Measurements from ENCODE around the gene NEURL2.

NEURL2 gene

DNA sequence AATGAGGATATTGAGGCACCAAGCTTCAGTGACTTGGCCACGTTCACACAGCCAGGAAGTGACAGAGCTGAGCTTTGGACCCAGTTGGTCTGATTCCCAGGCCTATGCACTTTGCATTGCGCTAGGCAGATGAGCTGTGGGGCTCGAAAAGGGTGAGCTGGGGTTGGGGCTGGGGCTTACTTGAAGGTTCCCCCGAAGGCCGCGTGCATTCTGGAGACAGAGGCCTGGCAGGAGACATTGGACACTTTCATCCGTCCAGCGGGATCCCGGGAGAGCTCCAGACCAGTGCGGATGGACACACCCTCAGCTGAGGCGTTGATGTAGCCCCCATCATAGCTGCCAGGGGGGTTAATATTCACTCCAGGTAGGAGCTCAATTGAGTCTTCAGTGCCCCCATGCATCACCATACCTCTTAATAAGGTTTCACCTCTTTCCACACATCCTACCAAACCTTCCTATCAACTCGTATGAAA is 18.4 kb upstream of the NEURL2 start:
- CTCF ChIA-PET: interaction anchor here (0.8 to 2.9 kb wide), 8 partner anchors 9 to 104 kb away, joined by 3 to 7 read pairs (median 4); partner anchors contain the start of genes CTSA, NEURL2 and ZSWIM1
- POLR2A ChIA-PET: interaction anchor here (0.7 kb wide), 1 partner anchor 10 kb away, joined by 4 read pairs; no protein-coding TSS in a partner anchor
- no peak for DNase-seq (ENCODE audit: extremely low spot score)
- TF ChIP-seq, protein P1, sequence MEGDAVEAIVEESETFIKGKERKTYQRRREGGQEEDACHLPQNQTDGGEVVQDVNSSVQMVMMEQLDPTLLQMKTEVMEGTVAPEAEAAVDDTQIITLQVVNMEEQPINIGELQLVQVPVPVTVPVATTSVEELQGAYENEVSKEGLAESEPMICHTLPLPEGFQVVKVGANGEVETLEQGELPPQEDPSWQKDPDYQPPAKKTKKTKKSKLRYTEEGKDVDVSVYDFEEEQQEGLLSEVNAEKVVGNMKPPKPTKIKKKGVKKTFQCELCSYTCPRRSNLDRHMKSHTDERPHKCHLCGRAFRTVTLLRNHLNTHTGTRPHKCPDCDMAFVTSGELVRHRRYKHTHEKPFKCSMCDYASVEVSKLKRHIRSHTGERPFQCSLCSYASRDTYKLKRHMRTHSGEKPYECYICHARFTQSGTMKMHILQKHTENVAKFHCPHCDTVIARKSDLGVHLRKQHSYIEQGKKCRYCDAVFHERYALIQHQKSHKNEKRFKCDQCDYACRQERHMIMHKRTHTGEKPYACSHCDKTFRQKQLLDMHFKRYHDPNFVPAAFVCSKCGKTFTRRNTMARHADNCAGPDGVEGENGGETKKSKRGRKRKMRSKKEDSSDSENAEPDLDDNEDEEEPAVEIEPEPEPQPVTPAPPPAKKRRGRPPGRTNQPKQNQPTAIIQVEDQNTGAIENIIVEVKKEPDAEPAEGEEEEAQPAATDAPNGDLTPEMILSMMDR (IDR thresholded peaks at IDR 0.05; ENCODE audit: control extremely low read depth, extremely low read depth, low read depth, missing control alignments): no peak

DNA sequence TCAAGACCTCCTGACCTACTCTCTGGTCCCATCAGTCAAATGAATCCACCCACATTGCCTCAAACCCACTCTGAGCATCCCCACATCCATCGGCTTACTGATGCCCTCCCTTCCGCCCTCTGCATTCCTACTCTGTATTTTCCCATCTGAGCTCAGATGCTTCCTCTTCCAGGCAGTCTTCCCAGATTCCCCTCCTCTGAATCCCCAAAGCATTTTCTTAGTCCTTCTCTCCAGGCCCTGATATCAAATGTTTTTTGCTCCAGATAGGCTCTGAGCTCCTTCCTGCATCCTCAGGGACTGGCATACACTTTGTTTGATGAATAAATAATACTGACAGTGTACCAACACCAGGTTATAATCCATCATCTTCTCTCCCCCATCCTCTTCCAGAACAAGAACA is 17.1 kb upstream of the NEURL2 start:
- no peak for DNase-seq (ENCODE audit: extremely low spot score)
- POLR2A ChIA-PET: no interaction called here
- CTCF ChIA-PET: interaction anchor here (0.9 to 1.7 kb wide), 3 partner anchors 9 to 27 kb away, joined by 3 read pairs; partner anchors contain the start of gene ZSWIM1
- TF ChIP-seq, protein P1 (IDR thresholded peaks at IDR 0.05; ENCODE audit: control extremely low read depth, extremely low read depth, low read depth, missing control alignments): no peak

DNA sequence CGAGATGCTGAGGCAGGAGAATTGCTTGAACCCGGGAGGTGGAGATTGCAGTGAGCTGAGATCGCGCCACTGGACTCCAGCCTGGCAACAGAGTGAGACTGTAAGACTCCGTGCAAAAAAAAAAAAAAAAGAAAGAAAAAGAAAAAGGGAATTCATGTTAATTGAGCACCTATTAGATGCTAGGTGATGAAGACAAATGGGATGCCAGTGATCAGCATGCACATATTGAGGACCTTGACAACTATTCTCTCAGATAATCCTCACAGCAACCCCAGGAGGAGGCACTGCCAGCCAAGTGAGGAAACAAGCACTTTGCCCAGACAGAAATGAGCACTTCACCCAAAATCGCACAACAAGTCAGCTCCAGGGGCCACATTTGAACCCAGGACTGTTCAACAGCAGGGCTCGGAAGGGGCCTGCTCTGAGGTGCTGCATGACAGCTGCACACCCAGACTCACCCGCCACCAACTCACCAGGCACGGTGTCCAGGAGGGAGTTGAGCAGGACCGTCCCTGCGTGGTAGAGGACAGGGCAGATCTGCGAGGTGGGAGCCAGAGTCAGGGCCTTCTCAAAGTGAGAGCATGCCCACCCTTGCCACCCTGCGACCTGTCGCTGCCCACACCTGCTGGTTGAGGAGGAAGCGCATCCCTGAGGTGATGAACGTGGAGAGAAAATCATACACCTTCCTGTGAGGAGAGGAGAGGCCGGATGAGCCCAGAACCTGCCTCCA is 16.4 kb upstream of the NEURL2 start:
- CTCF ChIA-PET: interaction anchor here (0.6 to 1.7 kb wide), 5 partner anchors 10 to 107 kb away, joined by 3 read pairs; partner anchors contain the start of gene ZSWIM1
- POLR2A ChIA-PET: interaction anchor here (0.7 kb wide), 1 partner anchor 21 kb away, joined by 6 read pairs; no protein-coding TSS in a partner anchor
- TF ChIP-seq, protein P1 (IDR thresholded peaks at IDR 0.05; ENCODE audit: control extremely low read depth, extremely low read depth, low read depth, missing control alignments): no peak
- DNase-seq (ENCODE audit: extremely low spot score): no peak

DNA sequence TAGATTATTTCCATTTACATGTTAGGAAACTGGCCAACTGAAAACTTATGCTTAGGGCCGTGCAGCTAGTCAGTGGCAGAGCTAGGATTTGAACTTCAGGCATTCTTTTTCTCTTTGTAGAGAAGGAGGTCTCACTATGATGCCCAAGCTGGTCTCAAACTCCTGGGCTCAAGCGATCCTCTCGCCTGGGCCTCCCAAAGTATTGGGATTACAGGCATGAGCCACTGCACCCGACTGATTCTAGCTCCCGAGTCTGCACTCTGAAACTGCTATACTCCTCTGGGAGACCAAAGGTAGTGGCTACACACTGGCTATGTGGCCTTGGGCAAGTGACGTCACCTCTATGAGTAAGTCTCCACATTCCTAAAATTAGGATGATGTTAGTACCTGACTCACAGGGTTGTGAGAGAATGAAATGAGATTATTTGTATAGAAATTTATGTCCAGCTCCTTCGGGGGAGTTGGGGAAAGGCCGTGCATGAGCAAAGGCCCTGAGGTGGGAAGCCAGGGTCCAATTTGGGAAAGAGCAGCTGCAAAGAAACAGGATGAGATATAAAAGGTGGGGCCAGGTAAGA is 14.6 kb upstream of the NEURL2 start:
- ChIA-PET POLR2A (interaction anchor here (0.9 to 2.0 kb wide), 2 partner anchors 12 to 66 kb away, joined by 3 to 6 read pairs; partner anchors contain the start of gene ZNF335), CTCF (interaction anchor here (0.8 to 2.0 kb wide), 6 partner anchors 9 to 106 kb away, joined by 3 to 9 read pairs (median 4); partner anchors contain the start of genes CTSA, NEURL2 and PCIF1)
- DNase-seq (ENCODE audit: extremely low spot score): no peak

DNA sequence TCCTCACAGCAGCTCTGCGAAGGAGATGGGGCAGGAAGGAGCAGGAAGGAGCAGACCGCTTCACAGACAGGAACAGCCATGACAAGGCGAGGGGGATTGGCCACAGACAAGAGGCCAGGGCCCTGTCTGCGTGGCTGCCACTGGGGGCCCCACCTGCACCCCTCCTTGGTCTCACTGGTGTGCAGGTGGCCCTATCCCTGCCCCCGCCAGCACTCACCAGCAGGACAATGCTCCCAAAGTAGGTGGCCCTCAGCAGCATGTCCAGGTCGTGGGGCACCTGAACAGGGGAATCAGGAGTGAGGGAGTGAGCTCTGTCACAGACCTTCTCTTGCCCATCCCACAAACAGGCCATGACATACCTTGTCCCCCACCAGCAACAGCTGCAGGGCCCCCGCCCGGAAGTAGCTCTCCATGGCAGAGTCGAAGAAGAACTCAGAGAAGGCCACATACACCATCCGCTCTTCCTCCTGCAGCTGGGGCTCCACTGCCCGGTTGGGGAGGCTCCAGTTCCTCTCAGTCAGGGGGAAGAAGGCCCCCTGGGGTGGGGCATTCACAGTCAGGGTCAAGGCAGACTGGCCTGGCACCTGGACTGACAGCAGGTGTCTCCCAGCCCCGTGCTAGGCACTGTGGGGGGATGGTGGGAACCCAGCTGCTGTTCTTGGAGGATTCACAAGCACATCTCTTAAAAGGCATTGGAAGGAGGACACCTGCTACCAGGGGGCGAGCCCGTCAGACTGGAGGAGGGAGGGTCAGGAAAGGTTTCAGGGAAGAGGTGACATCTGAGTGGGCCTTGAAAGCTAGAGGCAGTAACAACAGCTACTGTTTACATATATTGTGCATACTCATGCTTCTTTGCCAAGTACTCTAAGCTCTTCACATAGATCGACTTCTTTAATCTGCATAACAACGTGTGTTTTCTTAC is 13.8 kb upstream of the NEURL2 start:
- DNase-seq (ENCODE audit: extremely low spot score): no peak
- TF ChIP-seq, protein P1 (IDR thresholded peaks at IDR 0.05; ENCODE audit: control extremely low read depth, extremely low read depth, low read depth, missing control alignments): no peak
- ChIA-PET POLR2A (interaction anchor here (0.9 to 2.0 kb wide), 2 partner anchors 12 to 67 kb away, joined by 3 to 6 read pairs; partner anchors contain the start of gene ZNF335), CTCF (interaction anchor here (0.8 to 2.0 kb wide), 7 partner anchors 8 to 105 kb away, joined by 3 to 9 read pairs (median 3); partner anchors contain the start of genes CTSA, NEURL2 and PCIF1)

More for the DNA sequence above, 14.6 kb upstream of the NEURL2 start:
- TF ChIP-seq, protein P1 (IDR thresholded peaks at IDR 0.05; ENCODE audit: control extremely low read depth, extremely low read depth, low read depth, missing control alignments): no peak
